GM18526 (cell line): ENCODE measurements around the gene GAMT.

Source experiments
- POLR2A ChIP-seq: IDR thresholded peaks from 3 replicates; pipeline ENCODE4 v1.6.1; 2011; ENCODE audit not compliant: insufficient read length; ENCODE audit errors: extremely low read depth

Gene GAMT

DNA sequence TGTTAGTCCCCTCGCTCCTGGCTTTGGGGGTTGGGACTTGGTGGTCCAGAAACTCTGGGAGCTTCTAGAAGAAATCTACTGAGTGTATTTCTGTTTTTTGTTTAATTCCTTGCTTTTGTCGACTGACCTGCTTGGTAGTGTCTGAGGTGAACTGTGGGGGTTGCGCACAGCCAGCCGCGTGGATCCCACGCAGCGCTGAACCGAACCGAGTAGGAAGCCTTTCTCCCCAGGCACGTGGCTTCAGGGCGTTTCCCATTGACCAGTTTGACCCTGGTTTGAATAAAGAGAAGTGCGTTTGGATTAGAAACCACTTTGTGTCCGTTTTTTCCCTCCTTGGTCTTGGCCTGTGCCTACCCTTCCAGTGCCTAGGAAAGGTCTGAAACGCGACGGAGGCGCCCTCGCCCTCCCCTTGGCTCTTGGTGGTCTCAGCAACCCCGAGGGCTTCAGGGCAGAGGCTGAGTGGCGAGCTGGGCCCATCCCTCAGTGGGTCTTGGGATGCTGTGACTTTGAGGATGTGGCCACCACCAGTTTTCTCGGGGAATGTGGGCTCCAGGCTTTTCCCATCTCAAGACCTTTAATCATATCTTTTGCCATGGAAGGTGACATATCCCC lies 34.1 kb upstream of the GAMT start:
- TF ChIP-seq POLR2A = no peak

DNA sequence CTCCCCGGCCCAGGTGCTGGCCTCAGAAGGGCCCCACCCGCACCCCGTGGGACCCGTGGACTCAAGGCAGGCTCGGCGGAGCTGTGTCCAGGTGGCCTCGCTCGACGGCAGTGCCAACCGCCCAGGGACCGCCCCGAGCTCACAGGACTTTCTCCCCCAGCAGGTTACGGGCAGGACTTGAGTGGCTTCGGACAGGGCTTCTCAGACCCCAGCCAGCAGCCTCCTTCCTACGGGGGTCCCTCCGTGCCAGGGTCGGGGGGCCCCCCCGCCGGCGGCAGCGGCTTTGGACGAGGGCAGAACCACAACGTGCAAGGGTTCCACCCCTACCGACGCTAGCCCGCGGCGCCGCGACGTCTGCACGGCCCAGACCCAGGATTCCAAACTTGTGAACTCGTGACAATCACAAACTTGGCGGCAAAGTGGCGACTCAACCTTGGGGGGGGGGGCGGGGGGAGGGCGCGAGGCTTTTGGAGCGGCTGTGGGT lies 33.3 kb upstream of the GAMT start:
- no peak for TF ChIP-seq POLR2A

DNA sequence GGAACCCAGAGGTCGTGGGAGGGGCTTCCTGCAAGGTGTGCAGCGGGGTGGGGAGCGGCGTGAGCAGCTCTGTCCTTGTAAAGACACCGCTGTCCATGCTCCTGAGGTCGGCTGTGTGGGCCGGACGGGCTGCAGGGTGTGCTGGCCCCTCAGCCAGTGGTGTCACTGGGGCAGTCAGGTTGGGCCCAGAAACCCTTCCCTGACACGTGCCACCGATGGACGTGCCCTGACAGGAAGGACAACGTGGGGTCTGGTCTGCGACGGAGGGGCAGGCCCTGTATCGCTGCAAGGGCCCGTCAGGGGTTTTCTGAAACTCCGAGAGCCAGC lies 32.7 kb upstream of the GAMT start:
- TF ChIP-seq POLR2A = no peak

DNA sequence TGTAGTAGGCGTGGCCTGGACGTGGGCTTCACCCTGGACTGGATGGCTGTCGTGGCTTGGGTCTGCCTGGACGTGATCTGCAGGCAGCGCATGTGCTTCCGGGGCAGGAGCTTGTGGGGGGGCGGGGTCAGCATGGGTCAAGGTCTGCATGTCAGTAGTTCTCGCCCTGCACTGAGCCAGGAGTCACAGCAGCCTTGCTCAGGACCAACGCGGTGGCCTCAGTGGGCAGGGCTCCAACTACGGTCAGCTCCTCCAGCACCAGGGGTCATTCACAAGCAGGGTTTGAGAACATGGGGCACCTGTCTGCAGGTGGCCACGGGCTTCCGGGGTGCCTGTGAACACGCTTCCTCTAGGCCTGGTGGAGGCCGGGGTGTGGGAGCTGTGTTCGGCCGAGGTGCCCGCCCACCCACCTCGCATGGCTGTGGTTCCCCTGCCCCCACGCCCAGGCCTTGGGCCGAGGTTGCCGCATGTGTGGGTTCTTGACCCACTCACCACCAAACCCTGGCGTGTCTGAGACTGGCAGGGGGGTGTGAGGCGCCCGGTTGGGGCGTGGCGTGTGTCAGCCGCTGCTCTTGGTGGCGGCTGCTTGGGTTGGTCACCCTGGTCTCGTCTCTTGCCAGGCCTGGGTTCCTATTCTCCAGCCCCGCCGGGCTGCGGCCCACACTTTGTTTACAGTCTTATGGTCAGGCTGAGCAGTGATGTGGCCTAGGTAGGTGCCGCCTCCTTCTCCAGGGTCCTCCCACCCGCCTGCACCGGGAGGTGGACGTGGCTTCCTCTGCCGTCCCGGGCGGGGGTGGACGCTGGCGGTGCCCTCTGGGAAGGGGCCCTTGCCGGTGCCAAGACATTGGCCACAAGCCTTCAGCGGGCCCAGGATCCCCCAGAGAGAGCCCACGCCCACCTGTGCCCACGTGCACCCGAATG lies 32.0 kb upstream of the GAMT start:
- no peak for TF ChIP-seq POLR2A

DNA sequence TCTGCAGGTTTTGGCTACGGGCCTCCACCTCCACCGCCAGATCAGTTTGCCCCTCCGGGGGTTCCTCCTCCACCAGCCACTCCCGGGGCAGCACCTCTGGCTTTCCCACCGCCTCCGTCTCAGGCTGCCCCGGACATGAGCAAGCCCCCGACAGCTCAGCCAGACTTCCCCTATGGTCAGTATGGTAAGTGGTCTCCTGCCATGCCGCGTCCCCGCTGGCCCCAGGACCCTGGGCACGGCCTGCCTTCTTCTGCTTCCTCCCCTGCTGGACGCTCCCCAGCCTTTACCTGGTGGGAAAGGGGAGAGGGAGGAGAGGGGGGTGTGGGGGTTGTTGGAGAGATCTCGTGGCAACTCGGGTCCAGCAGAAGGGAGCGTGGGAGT lies 31.2 kb upstream of the GAMT start:
- no peak for TF ChIP-seq POLR2A

DNA sequence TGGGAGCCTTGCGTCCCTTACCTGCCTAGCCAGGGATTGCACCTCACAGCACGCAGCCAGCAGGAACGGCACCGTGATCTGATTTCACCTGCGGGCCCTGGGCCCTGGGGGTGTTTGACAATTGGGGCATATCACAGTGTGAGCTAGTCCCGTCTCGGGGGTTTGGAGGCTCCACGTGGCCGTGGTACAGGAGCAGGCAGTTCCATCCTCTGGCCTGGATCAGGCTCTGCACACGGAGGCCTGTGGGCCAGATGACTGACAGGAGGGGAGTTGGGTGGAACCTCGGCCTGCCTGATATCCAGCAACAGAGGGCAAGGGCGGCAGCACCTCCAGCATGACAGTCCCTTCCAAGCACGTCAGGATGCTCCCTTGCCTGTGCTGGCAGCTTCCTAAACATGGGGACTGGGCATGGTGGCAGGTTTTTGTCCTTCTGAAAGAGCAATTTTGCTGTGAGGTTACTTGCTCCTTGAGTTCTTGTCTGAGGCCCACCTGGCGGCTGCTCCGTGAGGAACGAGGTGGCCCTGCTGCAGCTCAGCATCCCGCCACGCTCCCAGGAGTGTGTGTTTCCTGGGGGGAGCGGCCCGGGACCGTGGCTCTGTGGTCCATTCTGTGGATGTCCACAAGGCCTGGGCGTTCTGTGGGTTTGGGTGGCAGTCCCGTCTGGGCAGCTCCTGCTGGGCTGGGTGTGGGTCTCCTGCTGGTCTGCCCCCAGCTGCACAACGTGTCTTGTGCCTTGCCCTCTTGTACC lies 30.6 kb upstream of the GAMT start:
- TF ChIP-seq POLR2A = no peak

DNA sequence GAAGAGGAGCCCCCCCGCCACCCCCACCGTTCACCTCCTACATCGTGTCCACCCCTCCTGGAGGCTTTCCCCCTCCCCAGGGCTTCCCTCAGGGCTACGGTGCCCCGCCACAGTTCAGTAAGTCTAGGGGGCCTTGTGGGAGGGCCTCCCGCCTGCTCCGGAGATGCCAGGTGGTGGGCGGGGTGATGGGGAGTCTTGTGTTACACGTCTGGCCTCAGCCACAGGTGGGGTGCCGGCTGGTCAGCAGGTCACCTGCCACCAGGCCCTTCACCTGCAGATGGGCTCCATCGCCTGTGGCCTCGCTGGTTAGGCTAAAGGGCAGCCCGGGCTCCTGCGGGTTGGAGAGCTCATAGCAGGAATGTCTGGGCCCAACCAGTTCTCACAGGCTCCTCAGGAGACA lies 28.9 kb upstream of the GAMT start:
- TF ChIP-seq POLR2A = no peak

DNA sequence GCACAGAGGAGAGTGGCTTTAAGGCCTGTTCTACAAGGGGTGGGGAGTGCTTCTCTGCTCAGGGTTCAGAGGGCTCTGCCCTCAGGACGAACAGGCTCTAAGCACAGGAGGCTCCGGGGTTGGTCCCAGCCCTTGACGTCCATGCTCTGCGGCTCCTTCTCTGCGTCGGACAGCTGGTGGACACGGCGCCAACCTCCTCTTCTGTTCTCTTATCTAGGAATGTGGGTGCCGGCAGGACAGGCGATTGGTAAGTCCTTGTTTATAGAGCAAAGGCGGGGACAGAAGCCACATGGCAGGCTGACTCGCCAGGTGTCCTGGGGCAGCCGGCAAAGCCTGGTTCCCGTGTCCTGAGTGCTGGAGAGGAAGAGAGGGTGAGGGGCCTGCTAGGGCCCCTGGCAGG lies 28.4 kb upstream of the GAMT start:
- no peak for TF ChIP-seq POLR2A

DNA sequence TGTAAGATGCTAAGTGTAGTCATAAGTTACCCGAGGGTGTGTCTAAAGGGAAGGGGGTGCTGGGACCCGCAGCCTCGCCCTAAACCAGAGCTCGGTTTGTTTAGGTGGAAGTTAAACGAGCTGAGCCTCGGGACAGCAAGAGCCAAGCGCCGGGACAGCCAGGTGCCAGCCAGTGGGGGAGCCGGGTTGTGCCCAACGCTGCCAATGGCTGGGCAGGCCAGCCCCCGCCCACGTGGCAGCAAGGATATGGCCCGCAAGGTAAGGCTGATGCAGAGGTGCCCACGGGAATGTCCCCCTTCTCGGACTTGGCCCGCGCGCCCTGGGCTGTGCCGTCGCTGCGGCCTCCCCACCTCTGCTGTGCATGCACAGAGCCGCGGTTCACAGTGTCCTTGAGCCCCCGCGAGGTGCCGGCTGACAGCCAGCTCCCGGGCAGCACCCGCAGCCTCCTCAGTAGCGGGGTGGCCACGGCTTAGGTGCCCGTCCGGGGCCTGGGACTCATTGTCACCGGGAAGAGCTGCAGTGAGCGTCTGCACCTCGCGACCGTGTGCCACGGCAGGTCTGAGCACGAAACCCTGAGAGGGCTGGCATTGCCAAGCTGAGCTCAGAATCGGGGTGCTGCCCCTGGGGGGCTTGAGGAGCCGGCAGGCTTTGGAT lies 27.5 kb upstream of the GAMT start:
- no peak for TF ChIP-seq POLR2A

DNA sequence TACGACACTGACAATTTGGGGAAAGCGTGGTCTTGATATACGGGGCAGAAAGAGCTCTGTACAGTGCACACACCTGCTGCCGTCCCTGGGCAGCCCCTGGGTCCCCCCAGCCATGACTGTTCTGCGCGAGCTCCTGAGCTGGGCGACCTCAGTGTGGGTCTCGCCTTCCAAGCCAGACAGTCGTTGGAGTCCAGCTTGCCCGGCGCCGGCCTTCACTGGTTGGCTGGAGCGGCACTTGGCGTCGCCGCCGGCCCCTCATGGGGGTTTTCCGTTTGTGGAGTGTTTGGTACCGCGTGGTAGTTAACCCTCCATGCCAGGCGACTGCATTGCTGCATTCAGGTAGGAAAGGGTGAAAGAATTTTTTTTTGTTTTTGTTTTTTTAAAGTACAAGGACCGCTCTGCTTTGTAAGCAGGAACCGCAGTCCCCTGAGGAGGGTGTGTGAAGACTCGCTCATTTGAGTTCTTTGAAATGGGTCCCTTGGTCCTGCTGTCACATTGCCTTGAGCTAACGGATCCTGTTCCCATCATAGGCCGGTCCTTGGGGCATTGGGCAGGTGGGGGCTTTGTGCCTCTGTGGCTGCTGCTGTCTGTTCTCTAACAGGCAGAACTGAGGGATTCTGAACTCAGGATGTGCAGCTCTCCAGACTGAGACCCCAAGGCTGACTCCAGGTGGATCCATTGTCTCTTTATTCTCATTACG lies 26.0 kb upstream of the GAMT start:
- no peak for TF ChIP-seq POLR2A

DNA sequence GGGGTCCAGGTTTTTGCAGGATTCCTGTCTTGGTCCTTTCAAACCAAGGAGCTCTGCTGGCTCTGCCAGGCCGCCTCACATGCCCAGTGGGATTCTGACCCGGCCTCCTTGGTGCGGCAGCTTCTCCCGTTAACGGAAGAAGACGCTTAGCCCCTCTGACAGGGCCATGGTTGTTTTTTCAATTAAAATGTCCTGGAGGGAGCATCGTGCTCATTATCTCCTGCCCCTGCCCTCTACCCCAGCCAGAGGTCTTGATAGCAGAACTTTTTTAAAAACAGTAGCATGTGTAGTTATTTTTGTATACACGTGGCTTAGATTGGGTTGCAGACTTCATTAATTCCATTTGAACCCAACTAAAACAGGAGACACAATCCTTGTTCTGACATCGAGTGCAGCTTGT lies 25.4 kb upstream of the GAMT start:
- no peak for TF ChIP-seq POLR2A

DNA sequence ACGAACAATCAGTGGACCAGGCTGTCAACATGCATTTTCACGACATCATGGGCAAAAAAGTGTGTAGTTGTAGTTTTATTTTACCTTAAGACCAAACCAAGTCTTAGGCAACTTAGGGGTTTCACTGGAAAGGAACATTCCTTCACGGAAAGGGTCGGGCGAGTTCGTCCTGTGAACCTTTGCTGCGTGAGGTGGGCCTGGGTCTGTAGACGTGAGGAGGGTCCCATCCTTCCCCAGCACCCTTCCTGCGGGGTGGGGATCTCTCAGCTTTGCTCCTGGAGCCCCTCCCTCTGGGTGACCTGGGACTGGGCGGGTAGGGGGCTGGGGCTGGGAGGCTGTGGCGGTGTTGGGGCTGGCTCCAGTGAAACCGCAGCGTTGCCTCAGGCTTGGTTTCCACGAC lies 24.6 kb upstream of the GAMT start:
- TF ChIP-seq POLR2A = no peak

DNA sequence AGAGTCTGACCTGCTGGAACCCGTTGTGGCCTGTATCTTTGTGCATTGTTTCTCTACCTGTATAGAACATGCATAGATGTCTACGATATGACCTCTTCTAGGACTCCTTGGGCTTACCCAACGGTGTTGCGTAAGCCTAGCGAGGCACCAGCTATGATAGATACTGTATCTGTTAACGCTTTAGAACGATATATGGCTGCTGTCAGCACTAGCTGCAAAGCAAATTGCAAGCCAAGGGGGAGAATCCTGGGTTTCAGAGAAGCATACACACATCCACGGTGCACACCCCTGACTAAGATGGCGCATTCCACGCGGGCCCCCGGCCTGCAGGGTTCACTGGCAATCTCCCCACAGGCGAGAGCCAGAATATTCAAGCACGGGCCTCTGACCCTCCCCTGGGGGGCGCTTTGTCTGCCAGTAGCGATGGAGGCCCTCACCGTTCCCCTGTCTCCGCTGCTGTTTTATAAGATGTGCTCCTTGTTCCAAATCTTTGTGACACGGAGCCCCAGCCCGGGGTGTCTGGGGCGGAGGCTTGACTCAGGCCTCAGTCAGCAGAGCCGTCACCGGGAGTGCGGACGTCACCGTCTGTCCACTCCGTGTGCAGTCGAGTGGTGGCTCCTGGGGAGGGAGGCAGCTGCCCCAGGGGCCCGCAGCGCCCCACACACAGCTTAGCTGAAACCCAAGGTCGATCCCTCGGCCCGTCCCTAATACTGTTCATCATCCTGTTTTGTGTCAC lies 23.9 kb upstream of the GAMT start:
- no peak for TF ChIP-seq POLR2A
